ENCODE data around the gene MAIP1.

Gene MAIP1

DNA sequence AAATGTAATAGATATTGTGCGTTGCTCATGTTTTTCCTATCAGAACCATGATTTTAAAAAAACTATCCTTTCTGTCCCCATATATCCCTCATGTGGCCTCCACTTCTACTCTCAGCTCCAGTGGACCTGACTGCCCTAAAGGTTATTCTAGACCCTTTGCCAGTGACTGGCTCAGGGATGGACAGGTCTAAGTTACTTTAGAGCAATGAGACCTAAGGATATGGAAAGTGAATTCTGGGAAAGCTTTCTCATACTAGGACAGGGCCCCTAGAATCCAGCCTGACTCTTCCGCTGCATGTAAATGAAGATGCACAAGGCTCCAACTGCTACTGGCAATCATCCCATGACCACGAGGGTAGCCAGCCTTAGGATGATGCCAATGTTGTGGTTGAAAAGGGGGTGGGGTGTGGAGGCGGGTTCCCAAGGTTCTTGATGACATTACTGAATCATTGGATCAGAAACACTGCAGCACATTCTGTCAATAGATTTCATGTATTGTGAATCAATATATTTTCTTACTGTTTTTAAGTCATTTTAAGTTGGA is 23.0 kb upstream of the MAIP1 start:
- H3K9me3 Mint-ChIP-seq (ENCODE audit: low read depth), result no peaks in the 10 kb centered on the region
- H3K27me3 Mint-ChIP-seq, result no peaks in the 10 kb centered on the region
- no peak overlapping the region for H3K4me3 Mint-ChIP-seq
- peaks cover 1% of the 10 kb centered on the region for H3K4me1 Mint-ChIP-seq (ENCODE audit: low read depth)
- H3K27ac Mint-ChIP-seq, result no peak overlapping the region
- H3K36me3 Mint-ChIP-seq, result no peaks in the 10 kb centered on the region

DNA sequence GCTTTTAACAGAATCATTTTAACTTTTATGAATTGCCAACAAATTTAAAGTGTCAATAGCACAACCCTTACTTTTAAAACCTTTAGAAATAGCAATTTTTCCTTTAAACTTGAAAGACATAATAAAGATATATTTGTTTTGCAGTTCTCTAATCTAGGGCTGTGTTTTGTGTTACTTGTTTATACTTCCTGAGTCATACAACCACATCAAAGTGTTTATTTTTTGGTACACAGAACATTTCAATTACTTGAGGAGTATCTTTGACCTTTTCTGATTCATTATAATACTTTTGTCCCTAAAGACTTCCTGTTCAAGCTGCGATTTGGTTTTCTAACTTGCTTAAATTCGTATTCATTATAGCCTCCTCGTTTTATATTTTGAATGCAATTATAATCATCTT is 21.9 kb upstream of the MAIP1 start:
- Mint-ChIP-seq H3K36me3 (no peaks in the 10 kb centered on the region), H3K27me3 (no peaks in the 10 kb centered on the region), H3K4me1 (ENCODE audit: low read depth) (peaks cover 1% of the 10 kb centered on the region), H3K9me3 (ENCODE audit: low read depth) (no peaks in the 10 kb centered on the region), H3K4me3 (no peak overlapping the region), H3K27ac (peak overlapping the region; percentile 28)

DNA sequence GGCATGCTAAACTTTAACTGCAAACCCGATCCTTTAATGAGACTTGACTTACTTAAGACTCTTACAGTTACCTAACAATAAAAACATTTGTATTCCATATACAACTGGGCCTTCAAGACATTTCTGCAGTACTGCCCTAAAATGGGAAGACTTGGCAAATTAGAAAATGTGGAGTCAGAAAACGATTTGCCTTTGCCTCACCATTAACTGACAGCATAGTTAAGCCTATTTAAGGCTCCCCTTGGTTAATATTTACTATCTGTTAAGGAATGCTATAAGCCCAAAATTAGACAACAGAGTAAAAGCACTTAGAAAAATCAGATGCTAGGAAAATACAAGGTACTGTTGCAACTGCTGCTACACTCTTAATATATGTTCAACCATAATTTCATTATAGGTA is 18.8 kb upstream of the MAIP1 start:
- Mint-ChIP-seq H3K36me3 (no peaks in the 10 kb centered on the region), H3K9me3 (ENCODE audit: low read depth) (no peaks in the 10 kb centered on the region), H3K27ac (no peak overlapping the region), H3K4me3 (no peak overlapping the region), H3K4me1 (ENCODE audit: low read depth) (no peaks in the 10 kb centered on the region), H3K27me3 (no peaks in the 10 kb centered on the region)

DNA sequence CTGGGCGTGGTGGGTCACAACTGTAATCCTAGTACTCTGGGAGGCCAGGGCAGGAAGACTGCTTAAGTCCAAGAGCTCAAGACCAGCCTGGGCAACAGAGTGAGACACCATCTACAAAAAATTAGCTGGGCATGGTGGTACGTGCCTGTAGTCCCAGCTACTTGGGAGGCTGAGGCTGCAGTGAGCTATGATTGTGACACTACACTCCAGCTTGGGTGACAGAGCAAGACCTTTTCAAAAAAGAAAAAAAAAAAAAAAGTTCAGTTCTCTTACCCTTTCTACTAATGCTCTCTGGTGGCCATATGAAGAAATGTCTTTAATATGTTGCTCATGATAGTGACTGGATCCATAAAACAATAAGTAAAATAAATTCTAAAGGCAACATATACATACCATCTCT is 15.0 kb upstream of the MAIP1 start:
- Mint-ChIP-seq H3K36me3 (no peaks in the 10 kb centered on the region), H3K4me1 (ENCODE audit: low read depth) (peaks cover 2% of the 10 kb centered on the region), H3K27ac (no peak overlapping the region), H3K27me3 (no peaks in the 10 kb centered on the region), H3K9me3 (ENCODE audit: low read depth) (no peaks in the 10 kb centered on the region), H3K4me3 (no peak overlapping the region)

DNA sequence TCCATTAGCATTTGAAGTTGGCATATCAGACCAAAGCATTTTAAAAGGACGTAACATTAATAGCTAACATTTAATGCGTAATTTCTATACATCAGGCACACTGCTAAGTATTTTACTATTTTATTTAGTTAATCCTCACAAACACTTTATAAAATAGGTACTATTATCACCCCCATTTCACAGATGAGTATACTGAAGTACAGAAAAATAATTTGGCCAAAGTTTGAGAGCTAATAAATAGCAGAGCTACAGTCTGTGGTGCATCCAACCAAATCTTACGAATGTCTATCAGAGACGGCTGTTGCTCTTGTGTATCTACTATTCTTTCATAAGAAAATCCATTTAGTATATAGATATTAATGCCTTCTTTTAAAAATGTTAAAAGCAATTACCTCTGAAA is 12.0 kb upstream of the MAIP1 start:
- no peak overlapping the region for H3K27ac Mint-ChIP-seq
- no peak overlapping the region for H3K4me3 Mint-ChIP-seq
- H3K9me3 Mint-ChIP-seq (ENCODE audit: low read depth), result no peaks in the 10 kb centered on the region
- H3K4me1 Mint-ChIP-seq (ENCODE audit: low read depth), result peaks cover 9% of the 10 kb centered on the region
- H3K36me3 Mint-ChIP-seq, result peaks cover 2% of the 10 kb centered on the region
- H3K27me3 Mint-ChIP-seq, result no peaks in the 10 kb centered on the region

DNA sequence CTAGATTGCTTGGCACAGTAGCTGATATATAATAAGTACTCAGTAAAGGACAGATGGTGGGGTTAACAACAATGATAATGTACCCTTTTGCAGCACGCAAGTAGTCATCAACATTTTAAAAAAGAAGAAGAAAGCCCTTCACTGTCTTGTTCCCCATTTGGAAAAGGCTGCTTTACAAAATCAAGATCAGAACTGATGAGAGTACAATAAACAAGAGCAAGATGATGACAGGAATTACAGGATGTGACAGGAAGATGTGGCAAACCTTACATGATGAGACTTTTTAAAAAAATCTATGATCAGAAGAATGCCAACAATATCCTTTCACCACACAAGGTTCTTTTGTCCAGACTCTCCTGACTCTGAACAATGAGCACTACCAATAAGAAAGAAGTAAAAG is 9.2 kb upstream of the MAIP1 start:
- Mint-ChIP-seq H3K27ac (no peak overlapping the region), H3K36me3 (peaks cover 2% of the 10 kb centered on the region), H3K4me3 (no peak overlapping the region), H3K9me3 (ENCODE audit: low read depth) (no peaks in the 10 kb centered on the region), H3K4me1 (ENCODE audit: low read depth) (peaks cover 19% of the 10 kb centered on the region), H3K27me3 (no peaks in the 10 kb centered on the region)

DNA sequence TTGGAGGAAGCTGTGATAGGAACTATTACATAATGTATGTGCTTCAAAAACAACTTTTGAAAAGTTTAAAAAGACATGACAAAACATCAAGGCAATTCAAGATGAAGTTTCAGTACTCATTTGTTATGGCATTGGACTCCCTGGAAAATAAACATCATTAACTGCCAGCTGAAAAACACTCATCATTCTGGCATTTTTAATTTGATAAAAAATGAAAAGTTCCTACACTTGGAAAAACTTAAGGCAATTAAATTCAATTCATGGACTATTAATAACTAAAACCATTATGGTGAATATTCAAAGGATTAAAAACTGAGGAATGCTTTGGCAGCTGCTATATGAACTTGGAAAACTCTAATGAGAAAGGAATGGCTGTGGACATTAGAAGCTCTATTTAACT is 8.5 kb upstream of the MAIP1 start:
- Mint-ChIP-seq H3K27ac (no peak overlapping the region), H3K4me1 (ENCODE audit: low read depth) (peaks cover 21% of the 10 kb centered on the region), H3K4me3 (no peak overlapping the region), H3K27me3 (no peaks in the 10 kb centered on the region), H3K9me3 (ENCODE audit: low read depth) (no peaks in the 10 kb centered on the region), H3K36me3 (peaks cover 2% of the 10 kb centered on the region)

DNA sequence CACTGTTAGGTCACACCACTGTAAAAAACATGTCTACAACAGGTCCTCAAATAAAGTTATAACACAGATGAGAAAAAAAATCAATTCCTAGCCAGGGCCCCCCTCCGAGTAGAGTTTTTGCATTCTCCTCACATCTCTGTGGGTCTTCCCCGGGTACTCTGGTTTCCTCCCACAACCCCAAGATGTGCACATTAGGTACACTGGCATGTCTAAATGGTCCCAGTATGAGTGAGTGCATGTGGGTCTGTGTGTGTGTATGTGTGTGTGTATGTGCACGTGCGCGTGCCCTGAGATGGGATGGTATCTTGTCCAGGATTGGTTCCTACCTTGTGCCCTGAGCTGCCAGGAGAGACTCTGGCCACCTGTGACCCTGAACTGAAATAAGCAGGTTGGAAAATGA is 5.0 kb upstream of the MAIP1 start:
- H3K4me1 Mint-ChIP-seq (ENCODE audit: low read depth), result peaks cover 43% of the 10 kb centered on the region
- H3K9me3 Mint-ChIP-seq (ENCODE audit: low read depth), result no peaks in the 10 kb centered on the region
- no peak overlapping the region for H3K27ac Mint-ChIP-seq
- H3K27me3 Mint-ChIP-seq, result no peaks in the 10 kb centered on the region
- no peak overlapping the region for H3K4me3 Mint-ChIP-seq
- peaks cover 2% of the 10 kb centered on the region for H3K36me3 Mint-ChIP-seq

DNA sequence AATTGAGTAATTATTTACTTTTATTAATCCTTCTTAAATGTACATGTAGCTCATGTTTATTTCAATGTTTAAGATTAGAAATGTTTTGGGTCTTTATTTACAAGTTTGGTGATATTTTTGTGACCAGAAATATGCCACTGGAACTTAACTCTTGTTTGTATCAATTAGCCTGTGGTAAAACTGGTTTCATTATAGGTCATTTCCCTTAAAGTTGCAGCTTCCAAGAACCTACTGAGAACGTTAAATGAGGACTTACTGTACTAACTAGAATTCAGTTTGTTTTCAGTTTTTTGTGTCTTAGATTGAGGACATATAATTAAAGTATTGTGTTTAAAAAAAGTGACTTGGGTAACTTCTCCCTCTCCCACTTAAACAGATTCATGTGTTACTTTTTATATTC is 4.4 kb upstream of the MAIP1 start:
- Mint-ChIP-seq H3K9me3 (ENCODE audit: low read depth) (no peaks in the 10 kb centered on the region), H3K27me3 (no peaks in the 10 kb centered on the region), H3K4me1 (ENCODE audit: low read depth) (peaks cover 42% of the 10 kb centered on the region), H3K27ac (no peak overlapping the region), H3K4me3 (no peak overlapping the region), H3K36me3 (peaks cover 2% of the 10 kb centered on the region)

DNA sequence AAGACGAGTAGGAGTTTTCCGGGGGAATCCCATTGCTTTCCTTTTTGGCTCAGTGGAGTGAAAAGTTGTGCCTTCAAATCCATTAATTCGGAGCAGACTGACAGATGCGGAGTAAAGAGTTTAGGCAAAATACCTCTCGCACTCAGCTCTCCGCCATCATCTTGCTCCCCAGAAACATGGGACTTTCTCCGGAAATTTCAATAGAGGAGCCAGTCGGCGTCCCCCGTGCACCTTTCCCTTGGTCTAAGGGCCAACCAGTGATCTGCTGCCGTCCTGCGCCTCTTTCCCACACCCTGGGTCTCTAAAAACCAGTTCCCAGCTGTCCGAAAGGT is 409 bp upstream of the MAIP1 start:
- H3K27ac Mint-ChIP-seq, result peak overlapping the region; percentile 95
- H3K4me3 Mint-ChIP-seq, result peak overlapping the region; percentile 98
- no peaks in the 10 kb centered on the region for H3K9me3 Mint-ChIP-seq (ENCODE audit: low read depth)
- peaks cover 5% of the 10 kb centered on the region for H3K36me3 Mint-ChIP-seq
- H3K4me1 Mint-ChIP-seq (ENCODE audit: low read depth), result peaks cover 56% of the 10 kb centered on the region
- H3K27me3 Mint-ChIP-seq, result no peaks in the 10 kb centered on the region

DNA sequence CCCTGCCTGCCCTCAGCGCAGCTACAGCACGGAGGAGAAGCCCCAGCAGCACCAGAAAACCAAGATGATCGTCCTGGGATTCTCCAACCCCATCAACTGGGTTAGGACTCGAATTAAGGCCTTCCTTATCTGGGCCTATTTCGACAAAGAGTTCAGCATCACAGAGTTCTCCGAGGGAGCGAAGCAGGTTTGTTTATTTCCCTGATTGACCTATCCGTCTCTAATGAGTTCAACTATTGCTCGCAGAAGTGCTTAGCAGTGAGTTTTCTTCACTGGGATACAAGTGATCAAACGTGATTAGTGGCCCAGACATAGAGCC is 639 bp downstream of the MAIP1 start:
- H3K27me3 Mint-ChIP-seq, result no peaks in the 10 kb centered on the region
- H3K4me1 Mint-ChIP-seq (ENCODE audit: low read depth), result peaks cover 50% of the 10 kb centered on the region
- H3K36me3 Mint-ChIP-seq, result peaks cover 5% of the 10 kb centered on the region
- H3K9me3 Mint-ChIP-seq (ENCODE audit: low read depth), result no peaks in the 10 kb centered on the region
- H3K4me3 Mint-ChIP-seq, result peak overlapping the region; percentile 98
- peak overlapping the region; percentile 95 for H3K27ac Mint-ChIP-seq

DNA sequence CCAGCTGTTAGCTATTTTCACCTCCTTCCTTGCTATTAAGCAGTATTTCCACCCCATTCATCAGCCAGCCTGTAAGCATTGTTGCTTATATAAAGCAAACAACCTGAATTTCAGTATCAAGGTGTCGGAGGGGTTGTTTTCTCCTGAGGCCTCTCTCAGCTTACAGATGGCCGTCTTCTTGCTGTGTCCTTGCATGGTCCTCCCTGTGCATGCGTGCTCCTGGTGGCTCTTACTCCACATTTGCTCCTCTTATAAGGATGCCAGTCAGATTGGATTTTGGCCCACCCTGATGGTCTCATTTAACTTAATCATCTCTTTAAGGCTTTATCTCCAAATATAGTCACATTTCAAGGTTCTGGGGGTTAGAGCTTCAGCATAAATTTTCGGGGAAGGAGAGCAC is 2.6 kb downstream of the MAIP1 start:
- peak overlapping the region; percentile 52 for H3K4me3 Mint-ChIP-seq

DNA sequence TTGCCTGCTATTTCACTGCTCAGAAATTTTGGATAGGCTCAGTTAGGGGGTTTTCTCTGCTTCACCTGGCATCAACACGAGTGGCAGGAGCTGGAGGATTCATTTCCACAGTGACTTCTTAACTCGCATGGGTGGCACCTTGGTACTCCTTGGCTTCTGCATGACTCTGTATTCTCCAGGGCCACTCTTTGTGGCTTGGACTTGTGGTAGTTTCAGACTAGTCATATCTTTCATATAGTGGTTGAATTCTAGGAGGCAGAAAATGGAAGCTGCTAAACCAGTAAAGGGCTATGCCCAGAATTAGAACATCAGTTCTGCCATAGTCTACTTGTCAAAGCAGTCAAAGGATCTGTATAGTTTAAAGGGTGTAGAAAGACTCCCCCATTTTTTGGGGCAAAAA is 6.8 kb downstream of the MAIP1 start:
- no peaks in the 10 kb centered on the region for H3K27me3 Mint-ChIP-seq

More for the DNA sequence above, 2.6 kb downstream of the MAIP1 start:
- H3K27me3 Mint-ChIP-seq, result no peaks in the 10 kb centered on the region
- H3K4me1 Mint-ChIP-seq (ENCODE audit: low read depth), result peaks cover 39% of the 10 kb centered on the region
- peaks cover 8% of the 10 kb centered on the region for H3K36me3 Mint-ChIP-seq
- H3K9me3 Mint-ChIP-seq (ENCODE audit: low read depth), result no peaks in the 10 kb centered on the region
- peak overlapping the region; percentile 34 for H3K27ac Mint-ChIP-seq

DNA sequence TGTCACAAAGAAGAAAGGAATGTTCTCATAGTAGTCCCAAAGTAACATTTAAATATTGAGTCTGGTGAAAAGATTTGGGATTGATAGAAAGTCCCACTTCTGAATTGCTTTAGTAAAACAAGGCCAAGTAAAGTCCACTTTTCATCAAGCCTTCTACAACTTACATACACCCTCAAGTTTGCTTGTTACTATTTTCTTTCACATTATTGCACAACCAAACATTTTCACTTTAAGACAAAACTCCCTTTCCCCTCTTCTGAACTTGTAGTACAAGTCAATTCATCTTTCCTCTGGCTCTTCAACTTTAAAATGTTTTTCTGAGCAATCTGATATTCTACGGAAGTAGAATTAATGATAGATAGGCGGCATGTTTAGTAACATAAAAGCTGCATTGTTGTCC is 11.0 kb downstream of the MAIP1 start:
- no peaks in the 10 kb centered on the region for H3K9me3 Mint-ChIP-seq (ENCODE audit: low read depth)
- H3K4me1 Mint-ChIP-seq (ENCODE audit: low read depth), result no peaks in the 10 kb centered on the region
- no peak overlapping the region for H3K4me3 Mint-ChIP-seq
- peaks cover 8% of the 10 kb centered on the region for H3K36me3 Mint-ChIP-seq
- no peak overlapping the region for H3K27ac Mint-ChIP-seq
- no peaks in the 10 kb centered on the region for H3K27me3 Mint-ChIP-seq

More for the DNA sequence above, 6.8 kb downstream of the MAIP1 start:
- H3K27ac Mint-ChIP-seq, result no peak overlapping the region
- H3K36me3 Mint-ChIP-seq, result peaks cover 13% of the 10 kb centered on the region
- peaks cover 16% of the 10 kb centered on the region for H3K4me1 Mint-ChIP-seq (ENCODE audit: low read depth)
- H3K9me3 Mint-ChIP-seq (ENCODE audit: low read depth), result no peaks in the 10 kb centered on the region
- H3K4me3 Mint-ChIP-seq, result no peak overlapping the region

DNA sequence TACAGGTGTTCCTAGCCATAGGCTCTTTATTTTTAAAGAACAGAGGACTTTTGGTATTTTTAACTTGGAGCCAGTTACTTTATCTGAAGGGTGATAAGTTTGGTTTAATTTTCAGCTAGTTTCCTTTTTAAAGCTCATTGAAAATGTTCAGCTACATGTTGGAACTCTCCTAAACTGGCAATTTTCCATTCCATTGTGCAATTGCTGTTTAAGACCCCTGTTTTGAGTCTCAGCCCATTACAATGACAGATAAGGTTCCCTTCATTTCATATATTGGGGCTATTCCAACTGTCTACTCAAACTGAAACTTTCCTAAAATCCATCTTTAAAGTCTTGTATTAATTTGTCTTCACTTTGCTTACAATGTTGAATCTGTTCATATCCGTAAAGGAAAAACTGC is 11.6 kb downstream of the MAIP1 start:
- Mint-ChIP-seq H3K27ac (no peak overlapping the region), H3K27me3 (no peaks in the 10 kb centered on the region), H3K4me3 (no peak overlapping the region), H3K36me3 (peaks cover 6% of the 10 kb centered on the region), H3K9me3 (ENCODE audit: low read depth) (no peaks in the 10 kb centered on the region), H3K4me1 (ENCODE audit: low read depth) (no peaks in the 10 kb centered on the region)

DNA sequence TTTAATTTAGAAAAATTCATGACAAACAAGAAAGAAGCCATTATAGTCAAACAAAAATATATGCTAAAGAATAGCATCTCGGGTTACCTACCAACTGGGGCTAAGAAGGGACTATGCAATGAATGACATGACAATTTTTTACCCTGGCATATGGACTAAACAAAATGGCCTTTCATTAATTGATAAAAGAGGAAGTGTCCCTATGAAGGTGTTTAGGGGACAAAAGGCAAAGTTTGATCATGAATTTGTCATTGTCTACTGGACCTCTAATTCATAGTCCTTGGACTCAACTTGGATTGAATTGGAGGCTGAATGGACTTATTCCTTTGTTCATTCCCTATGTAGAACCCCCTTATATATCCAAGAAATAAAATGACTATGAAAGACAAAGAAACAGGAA is 12.7 kb downstream of the MAIP1 start:
- H3K36me3 Mint-ChIP-seq, result peaks cover 6% of the 10 kb centered on the region
- no peak overlapping the region for H3K4me3 Mint-ChIP-seq
- no peaks in the 10 kb centered on the region for H3K27me3 Mint-ChIP-seq
- no peaks in the 10 kb centered on the region for H3K9me3 Mint-ChIP-seq (ENCODE audit: low read depth)
- H3K27ac Mint-ChIP-seq, result no peak overlapping the region
- no peaks in the 10 kb centered on the region for H3K4me1 Mint-ChIP-seq (ENCODE audit: low read depth)

All from activated naive CD8-positive, alpha-beta T cell (primary cell).